ENCODE measurements around the gene CDC42BPB. TPM values are rescaled to one million over a fixed set of nuclear protein-coding genes. Genes with fewer than 3 reads are reported as not detected.

The CDC42BPB gene
- total RNA-seq, 1 donor from 2014 or later = 103 TPM

DNA sequence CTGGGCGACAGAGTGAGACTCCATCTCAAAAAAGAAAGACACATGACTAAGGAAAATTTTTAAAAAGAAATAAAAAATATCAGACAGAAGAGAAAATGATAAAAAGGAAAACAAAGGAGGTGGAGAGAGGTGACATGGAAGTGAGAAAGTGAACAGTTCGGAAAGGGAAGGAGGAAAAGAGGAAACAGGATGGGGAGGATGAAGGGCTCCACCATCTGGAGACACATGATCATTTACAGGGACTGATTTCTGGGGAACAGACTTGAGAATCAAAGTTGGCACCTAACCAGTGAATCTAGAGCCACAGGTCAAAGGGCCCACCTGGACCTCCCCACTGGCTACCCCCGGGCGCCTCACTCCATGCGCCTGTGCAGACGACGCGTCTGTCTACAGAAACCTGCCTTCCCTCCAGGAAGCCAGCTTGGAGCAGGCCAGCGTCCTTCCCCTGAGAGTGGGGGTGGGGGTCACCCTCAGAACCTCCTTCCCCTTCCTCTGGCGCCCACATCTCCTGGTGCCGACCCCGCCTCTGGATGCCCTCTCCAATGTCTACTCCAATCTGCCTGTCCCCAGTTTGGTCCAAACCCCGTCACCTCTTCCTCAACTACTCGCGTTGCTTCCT, 74.4 kb downstream of the CDC42BPB start:
- TF ChIP-seq, protein P1, sequence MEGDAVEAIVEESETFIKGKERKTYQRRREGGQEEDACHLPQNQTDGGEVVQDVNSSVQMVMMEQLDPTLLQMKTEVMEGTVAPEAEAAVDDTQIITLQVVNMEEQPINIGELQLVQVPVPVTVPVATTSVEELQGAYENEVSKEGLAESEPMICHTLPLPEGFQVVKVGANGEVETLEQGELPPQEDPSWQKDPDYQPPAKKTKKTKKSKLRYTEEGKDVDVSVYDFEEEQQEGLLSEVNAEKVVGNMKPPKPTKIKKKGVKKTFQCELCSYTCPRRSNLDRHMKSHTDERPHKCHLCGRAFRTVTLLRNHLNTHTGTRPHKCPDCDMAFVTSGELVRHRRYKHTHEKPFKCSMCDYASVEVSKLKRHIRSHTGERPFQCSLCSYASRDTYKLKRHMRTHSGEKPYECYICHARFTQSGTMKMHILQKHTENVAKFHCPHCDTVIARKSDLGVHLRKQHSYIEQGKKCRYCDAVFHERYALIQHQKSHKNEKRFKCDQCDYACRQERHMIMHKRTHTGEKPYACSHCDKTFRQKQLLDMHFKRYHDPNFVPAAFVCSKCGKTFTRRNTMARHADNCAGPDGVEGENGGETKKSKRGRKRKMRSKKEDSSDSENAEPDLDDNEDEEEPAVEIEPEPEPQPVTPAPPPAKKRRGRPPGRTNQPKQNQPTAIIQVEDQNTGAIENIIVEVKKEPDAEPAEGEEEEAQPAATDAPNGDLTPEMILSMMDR (IDR thresholded peaks at IDR 0.05; ENCODE audit: unreplicated experiment) = no peak
- Mint-ChIP-seq H3K27me3 (ENCODE audit: low read depth) (no peaks in the 10 kb centered on the region), H3K36me3 (peaks cover 47% of the 10 kb centered on the region), H3K27ac (no peak overlapping the region), H3K4me1 (no peaks in the 10 kb centered on the region), H3K4me3 (no peak overlapping the region), H3K9me3 (peaks cover 8% of the 10 kb centered on the region)
- DNase-seq (ENCODE audit: low spot score in 2 of 2, unreplicated experiment in 2 of 2) = no peak

DNA sequence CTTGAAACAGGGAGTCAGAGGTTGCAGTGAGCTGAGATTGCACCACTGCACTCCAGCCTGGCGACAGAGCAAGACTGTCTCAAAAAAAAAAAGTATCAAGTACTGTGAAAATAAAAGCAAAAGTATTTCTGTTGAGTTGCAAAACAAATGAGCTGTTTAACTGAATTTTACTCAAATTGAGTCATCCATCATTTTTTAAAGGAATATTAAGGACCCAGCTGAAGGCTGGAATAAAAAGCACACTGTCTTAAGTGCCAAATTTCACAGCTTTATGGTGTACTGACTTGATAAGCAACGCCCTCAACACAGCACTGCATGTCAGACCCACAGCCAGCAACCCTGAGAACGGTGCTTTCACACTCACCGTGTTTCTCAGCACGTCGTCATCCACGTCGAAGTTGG, 76.9 kb downstream of the CDC42BPB start:
- H3K4me3 Mint-ChIP-seq = no peak overlapping the region
- H3K4me1 Mint-ChIP-seq = no peaks in the 10 kb centered on the region
- TF ChIP-seq, protein P1 (IDR thresholded peaks at IDR 0.05; ENCODE audit: unreplicated experiment) = no peak
- no peaks in the 10 kb centered on the region for H3K27me3 Mint-ChIP-seq (ENCODE audit: low read depth)
- no peaks in the 10 kb centered on the region for H3K9me3 Mint-ChIP-seq
- H3K27ac Mint-ChIP-seq = no peak overlapping the region
- DNase-seq (ENCODE audit: low spot score in 2 of 2, unreplicated experiment in 2 of 2) = no peak
- peaks cover 30% of the 10 kb centered on the region for H3K36me3 Mint-ChIP-seq

DNA sequence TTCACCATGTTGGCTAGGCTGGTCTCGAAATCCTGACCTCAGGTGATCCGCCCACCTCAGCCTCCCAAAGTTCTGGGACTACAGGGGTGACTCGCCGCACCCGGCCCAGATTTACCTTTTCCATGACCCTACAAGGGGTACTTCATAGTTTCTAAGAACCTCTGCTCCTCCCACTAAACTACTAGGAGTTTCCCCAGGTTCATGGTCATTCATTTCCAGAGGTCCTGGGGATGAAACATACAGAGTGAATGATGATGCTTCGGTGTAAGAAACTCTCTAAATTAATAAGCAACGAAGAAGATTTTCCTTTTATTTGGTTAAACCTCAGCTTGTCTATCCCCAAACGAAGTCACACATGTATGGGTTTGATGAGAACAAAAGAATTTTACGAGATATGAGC, 77.9 kb downstream of the CDC42BPB start:
- TF ChIP-seq, protein P1 (IDR thresholded peaks at IDR 0.05; ENCODE audit: unreplicated experiment) = no peak
- Mint-ChIP-seq H3K9me3 (no peaks in the 10 kb centered on the region), H3K27ac (no peak overlapping the region), H3K4me3 (no peak overlapping the region), H3K27me3 (ENCODE audit: low read depth) (no peaks in the 10 kb centered on the region), H3K36me3 (peaks cover 28% of the 10 kb centered on the region), H3K4me1 (no peaks in the 10 kb centered on the region)
- DNase-seq (ENCODE audit: low spot score in 2 of 2, unreplicated experiment in 2 of 2) = no peak

DNA sequence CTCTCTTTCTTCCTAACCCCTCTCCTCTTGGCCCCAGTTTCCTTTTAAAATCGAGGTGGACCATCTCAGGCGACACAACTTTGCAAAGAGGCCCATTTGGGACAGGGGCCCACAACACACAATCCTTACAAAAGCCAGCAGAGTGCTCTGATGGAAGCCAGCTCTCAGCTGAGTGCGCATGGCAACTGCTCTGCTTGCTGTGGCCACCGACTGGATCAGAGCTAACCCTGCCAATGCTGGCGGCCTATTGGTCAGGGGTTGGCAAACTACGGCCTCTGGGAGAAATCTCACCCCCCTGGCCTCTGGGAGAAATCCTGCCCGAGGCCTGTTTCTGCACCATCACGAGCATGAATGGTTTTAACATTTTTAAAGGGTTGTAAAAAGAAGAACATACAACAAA, 79.9 kb downstream of the CDC42BPB start:
- TF ChIP-seq, protein P1 (IDR thresholded peaks at IDR 0.05; ENCODE audit: unreplicated experiment) = no peak
- H3K4me1 Mint-ChIP-seq = no peaks in the 10 kb centered on the region

DNA sequence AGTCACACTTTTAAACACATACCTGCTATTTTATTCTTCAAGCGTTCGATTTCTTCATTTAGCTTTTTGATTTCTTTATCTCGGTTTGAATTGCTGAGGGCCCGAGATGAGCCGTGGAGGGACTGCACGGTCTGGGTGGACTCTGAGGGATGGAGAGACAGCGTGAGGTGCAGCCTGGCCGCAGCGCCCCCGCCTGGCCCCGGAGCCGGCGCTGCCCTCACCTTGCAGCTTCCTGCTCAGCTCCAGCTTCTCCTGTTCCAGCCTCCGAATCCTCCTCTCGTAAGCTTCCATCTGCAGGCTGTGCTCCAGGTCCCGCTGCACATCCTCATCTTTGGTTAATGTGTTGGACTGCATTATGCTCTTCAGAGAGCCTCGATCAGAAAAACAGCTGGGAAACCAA, 81.7 kb downstream of the CDC42BPB start:
- Mint-ChIP-seq H3K27me3 (ENCODE audit: low read depth) (no peaks in the 10 kb centered on the region), H3K4me3 (no peak overlapping the region), H3K27ac (no peak overlapping the region), H3K4me1 (no peaks in the 10 kb centered on the region), H3K9me3 (no peaks in the 10 kb centered on the region), H3K36me3 (peaks cover 24% of the 10 kb centered on the region)
- TF ChIP-seq, protein P1 (IDR thresholded peaks at IDR 0.05; ENCODE audit: unreplicated experiment) = no peak
- DNase-seq (ENCODE audit: low spot score in 2 of 2, unreplicated experiment in 2 of 2) = no peak

More for the DNA sequence above, 79.9 kb downstream of the CDC42BPB start:
- no peak overlapping the region for H3K27ac Mint-ChIP-seq
- no peaks in the 10 kb centered on the region for H3K27me3 Mint-ChIP-seq (ENCODE audit: low read depth)
- DNase-seq (ENCODE audit: low spot score in 2 of 2, unreplicated experiment in 2 of 2) = no peak
- H3K36me3 Mint-ChIP-seq = peaks cover 31% of the 10 kb centered on the region
- H3K9me3 Mint-ChIP-seq = no peaks in the 10 kb centered on the region
- H3K4me3 Mint-ChIP-seq = no peak overlapping the region

Data from mesothelial cell of epicardium (in vitro differentiated cells).